GM12878 (cell line): ENCODE measurements around the gene ESPNL. TPM values are rescaled to one million over a fixed set of nuclear protein-coding genes. Genes with fewer than 3 reads are reported as not detected.

ENCODE experiments used
- ATAC-seq: fragments of 200-7000 bp; cut with Tn5 transposase; 3 replicates; pipeline ENCODE4 v1.9.1; 2020; ENCODE audit warnings: mild to moderate bottlenecking, moderate library complexity
- BruUV-seq: library from RNA; stranded (reverse); fragments of 400-500 nt; replicated peaks from 2 replicates; lab custom pipeline; 2021; lab: Mats Ljungman, UMichigan
- CTCF ChIA-PET: fragments of 300-600 bp; sonication (Branson Sonifier 250); formaldehyde crosslinking; extraction: SDS; loops from one replicate; lab custom pipeline; 2021; ENCODE audit warnings: inconsistent platforms; lab: Yijun Ruan, JAX
- POLR2A ChIA-PET: fragments of 350-600 bp; formaldehyde crosslinking; extraction: SDS; loops from one replicate; lab custom pipeline; 2021; ENCODE audit warnings: inconsistent platforms; lab: Charles Lee
- RAD21 ChIA-PET: fragments of 300-600 bp; sonication (Branson Sonifier 250); formaldehyde crosslinking; loops from one replicate; lab custom pipeline; 2023; ENCODE audit warnings: antibody characterized with exemption; ENCODE audit not compliant: unreplicated experiment; lab: Charles Lee
- SMC1A ChIA-PET: fragments of 300-600 bp; sonication (Branson Sonifier 250); formaldehyde crosslinking; loops from one replicate; lab custom pipeline; 2023; ENCODE audit not compliant: unreplicated experiment, uncharacterized antibody; lab: Charles Lee
- DNase-seq: peaks from one replicate; pipeline ENCODE4 v3.0.0-alpha.2; 2011; ENCODE audit warnings: low read depth, low spot score
- FAIRE-seq: peaks from 3 replicates; lab custom pipeline; 2011; peaks lifted over from hg19 to GRCh38; lab: Jason Lieb, UNC
- H2AFZ ChIP-seq: 2 replicates; pipeline ENCODE4 v1.6.0; 2011; ENCODE audit warnings: low read depth, low read length, control low read depth; ENCODE audit not compliant: control insufficient read depth
- H3K27ac ChIP-seq: 2 replicates; pipeline ENCODE4 v1.5.1; 2011; ENCODE audit warnings: control low read depth; ENCODE audit not compliant: control insufficient read depth, insufficient read depth
- H3K27me3 ChIP-seq, 2 experiments: replicated peaks in 1 of 2; 2 replicates each; pipeline versions ENCODE4 v1.6.0 to v1.6.1; 2011; ENCODE audit warnings: low read length in 1 of 2; ENCODE audit not compliant: control insufficient read depth in 2 of 2, insufficient read depth in 2 of 2
- H3K36me3 ChIP-seq, 2 experiments: 2 replicates each; pipeline ENCODE4 v1.5.1; 2011; ENCODE audit warnings: low read length in 1 of 2; ENCODE audit not compliant: control insufficient read depth in 2 of 2, insufficient read depth in 2 of 2
- H3K4me1 ChIP-seq: 2 replicates; pipeline ENCODE4 v1.6.1; 2011; ENCODE audit warnings: mild to moderate bottlenecking, low read length, moderate library complexity, mixed read lengths; ENCODE audit not compliant: control insufficient read depth, insufficient read depth
- H3K4me2 ChIP-seq: 2 replicates; pipeline ENCODE4 v1.6.0; 2011; ENCODE audit warnings: control low read depth; ENCODE audit not compliant: control insufficient read depth, insufficient read depth
- H3K4me3 ChIP-seq: fragments of 200-600 bp; sonication (generic); 2 replicates; pipeline ENCODE4 v1.5.1; 2016
- H3K79me2 ChIP-seq: 2 replicates; pipeline ENCODE4 v1.6.0; 2011; ENCODE audit warnings: low read length; ENCODE audit not compliant: control insufficient read depth, insufficient read depth
- H3K9ac ChIP-seq: 2 replicates; pipeline ENCODE4 v1.8.0; 2011; ENCODE audit warnings: low read length, control low read depth, mixed read lengths; ENCODE audit not compliant: control insufficient read depth, insufficient read depth
- H3K9me3 ChIP-seq: replicated peaks from 3 replicates; pipeline ENCODE4 v1.5.1; 2011; ENCODE audit warnings: mild to moderate bottlenecking, low read length; ENCODE audit not compliant: control insufficient read depth, insufficient read depth
- H4K20me1 ChIP-seq: 2 replicates; pipeline ENCODE4 v1.6.0; 2011; ENCODE audit not compliant: control insufficient read depth, insufficient read depth
- BMI1 ChIP-seq: fragments of 450-650 bp; IDR thresholded peaks from 2 replicates; pipeline ENCODE4 v1.6.1; 2016; ENCODE audit warnings: mild to moderate bottlenecking, moderate library complexity, borderline replicate concordance
- CBX3 ChIP-seq: fragments of 200-600 bp; sonication (generic); IDR thresholded peaks from 2 replicates; pipeline ENCODE4 v1.6.1; 2016; ENCODE audit warnings: low read depth, borderline replicate concordance
- CBX5 ChIP-seq: sonication (generic); IDR thresholded peaks from 2 replicates; pipeline ENCODE4 v1.6.1; 2016; ENCODE audit warnings: low read depth, moderate library complexity, mild to moderate bottlenecking, inconsistent platforms
- FOXK2 ChIP-seq: fragments of 450-650 bp; IDR thresholded peaks from 2 replicates; pipeline ENCODE4 v1.6.1; 2017; ENCODE audit warnings: mild to moderate bottlenecking, moderate library complexity
- JUNB ChIP-seq: IDR thresholded peaks from 2 replicates; pipeline ENCODE4 v1.6.1; 2016; ENCODE audit warnings: antibody characterized with exemption, mild to moderate bottlenecking
- MYB ChIP-seq: fragments of 150-350 bp; IDR thresholded peaks from 2 replicates; pipeline ENCODE4 v1.6.1; 2014; ENCODE audit warnings: mild to moderate bottlenecking, low read depth, low read length, borderline replicate concordance
- NFYA ChIP-seq: IDR thresholded peaks from 2 replicates; pipeline ENCODE4 v1.6.1; 2011; ENCODE audit warnings: low read depth, mild to moderate bottlenecking, low read length, improper control_type of control experiment, borderline replicate concordance
- NR2C1 ChIP-seq: fragments of 450-650 bp; IDR thresholded peaks from 2 replicates; pipeline ENCODE4 v1.6.1; 2017; ENCODE audit warnings: antibody characterized with exemption, mild to moderate bottlenecking, moderate library complexity
- REST ChIP-seq: IDR thresholded peaks from 2 replicates; pipeline ENCODE4 v1.6.1; 2012; ENCODE audit warnings: mild to moderate bottlenecking, low read depth, low read length
- WRNIP1 ChIP-seq: IDR thresholded peaks from 2 replicates; pipeline ENCODE4 v1.6.1; 2011; ENCODE audit warnings: low read depth, low read length, improper control_type of control experiment, borderline replicate concordance
- WGBS: methylation state at CpG from one replicate; pipeline ENCODE4 v1.1.6; 2016; ENCODE audit warnings: low lambda C conversion rate; ENCODE audit not compliant: insufficient replicate concordance, insufficient coverage; ENCODE audit errors: missing lambda C conversion rate; 5-methylcytosine and 5-hydroxymethylcytosine counted together
- in situ Hi-C: fragments of 300-500 bp; cut with MboI; formaldehyde crosslinking; loops from 9 replicates; pipeline ENCODE4 v1.14.3; 2018; ENCODE audit warnings: mixed read lengths
- intact Hi-C: fragments of 100-400 bp; cut with micrococcal nuclease; formaldehyde crosslinking; loops from one replicate; pipeline ENCODE4 v1.14.2; 2022; ENCODE audit not compliant: unreplicated experiment
- polyA plus RNA-seq, 11 experiments: library from polyadenylated mRNA; depleted of rRNA in 4 of 11; unstranded in 6 of 11; stranded (reverse) in 5 of 11; fragments of >200 nt; fragmentation: Nextera tagmentation in 4 of 11; fragmentation: Illumina TruSeq in 1 of 11; extraction: Ambion mirVana in 4 of 11; extraction: Trizol in 1 of 11; gene quantifications; 1 replicate in 1 of 11; 2 replicates in 10 of 11; pipeline versions ENCODE4 v1.2.1 to v1.2.3, GENCODE V29; 2011 to 2016; ENCODE audit warnings: inconsistent platforms in 2 of 11, missing spikeins in 2 of 11, low read depth in 1 of 11
- total RNA-seq, 4 experiments: library from RNA; depleted of rRNA in 3 of 4; stranded (reverse); fragments of >200 nt in 3 of 4; fragmentation: Illumina TruSeq in 1 of 4; extraction: Trizol in 1 of 4; gene quantifications; 2 replicates each; pipeline versions ENCODE4 v1.2.1 to v1.2.3, GENCODE V29; 2013 to 2021
- TF ChIP-seq, protein P1 (sequence below): fragments of 450-650 bp; IDR thresholded peaks from 2 replicates; pipeline ENCODE4 v1.6.1; 2017; ENCODE audit warnings: mild to moderate bottlenecking, moderate library complexity
- TF ChIP-seq, protein P2 (sequence below): fragments of 450-650 bp; IDR thresholded peaks from 2 replicates; pipeline ENCODE4 v1.6.1; 2018; ENCODE audit warnings: borderline replicate concordance, mild to moderate bottlenecking; ENCODE audit not compliant: partially characterized antibody

The ESPNL gene
- total and polyA plus RNA-seq, 10 of the 15 experiments (the other 5 are each of a cell fraction or from before 2014, with no cell fraction given): 0.05 to 0.94 (median 0.36) TPM; not detected in 3

- WGBS: 50% methylated on average over 2 of the region's 2 CpGs
- Histone ChIP-seq H3K9me3 (no peaks in the 10 kb centered on the region), H3K4me1 (no peaks in the 10 kb centered on the region), H3K4me3 (no peak overlapping the region), H4K20me1 (no peaks in the 10 kb centered on the region), H3K36me3 (no peaks in the 10 kb centered on the region), H3K4me2 (no peak overlapping the region), H3K9ac (no peak overlapping the region), H2AFZ (no peak overlapping the region), H3K27me3 (no peaks in the 10 kb centered on the region), H3K79me2 (no peaks in the 10 kb centered on the region), H3K27ac (no peak overlapping the region)
- no TSS peak for BruUV-seq
- intact Hi-C loops (no loop called here), in situ Hi-C loops (no loop called here)
- ATAC-seq (no peak), DNase-seq (no peak), FAIRE-seq (no peak)
- CTCF ChIA-PET: interaction anchor here (0.7 kb wide), 1 partner anchor 84 kb away, joined by 3 read pairs; no protein-coding TSS in a partner anchor
- POLR2A ChIA-PET: no interaction called here
- RAD21 ChIA-PET: no interaction called here
- SMC1A ChIA-PET: interaction anchor here (0.7 to 1.2 kb wide), 2 partner anchors 11 to 13 kb away, joined by 4 read pairs; no protein-coding TSS in a partner anchor
- no peak for TF ChIP-seq WRNIP1
- no peak for TF ChIP-seq NFYA
- TF ChIP-seq BMI1: no peak
- no peak for TF ChIP-seq JUNB
- no peak for TF ChIP-seq CBX3
- TF ChIP-seq REST: no peak
- TF ChIP-seq, protein P1, sequence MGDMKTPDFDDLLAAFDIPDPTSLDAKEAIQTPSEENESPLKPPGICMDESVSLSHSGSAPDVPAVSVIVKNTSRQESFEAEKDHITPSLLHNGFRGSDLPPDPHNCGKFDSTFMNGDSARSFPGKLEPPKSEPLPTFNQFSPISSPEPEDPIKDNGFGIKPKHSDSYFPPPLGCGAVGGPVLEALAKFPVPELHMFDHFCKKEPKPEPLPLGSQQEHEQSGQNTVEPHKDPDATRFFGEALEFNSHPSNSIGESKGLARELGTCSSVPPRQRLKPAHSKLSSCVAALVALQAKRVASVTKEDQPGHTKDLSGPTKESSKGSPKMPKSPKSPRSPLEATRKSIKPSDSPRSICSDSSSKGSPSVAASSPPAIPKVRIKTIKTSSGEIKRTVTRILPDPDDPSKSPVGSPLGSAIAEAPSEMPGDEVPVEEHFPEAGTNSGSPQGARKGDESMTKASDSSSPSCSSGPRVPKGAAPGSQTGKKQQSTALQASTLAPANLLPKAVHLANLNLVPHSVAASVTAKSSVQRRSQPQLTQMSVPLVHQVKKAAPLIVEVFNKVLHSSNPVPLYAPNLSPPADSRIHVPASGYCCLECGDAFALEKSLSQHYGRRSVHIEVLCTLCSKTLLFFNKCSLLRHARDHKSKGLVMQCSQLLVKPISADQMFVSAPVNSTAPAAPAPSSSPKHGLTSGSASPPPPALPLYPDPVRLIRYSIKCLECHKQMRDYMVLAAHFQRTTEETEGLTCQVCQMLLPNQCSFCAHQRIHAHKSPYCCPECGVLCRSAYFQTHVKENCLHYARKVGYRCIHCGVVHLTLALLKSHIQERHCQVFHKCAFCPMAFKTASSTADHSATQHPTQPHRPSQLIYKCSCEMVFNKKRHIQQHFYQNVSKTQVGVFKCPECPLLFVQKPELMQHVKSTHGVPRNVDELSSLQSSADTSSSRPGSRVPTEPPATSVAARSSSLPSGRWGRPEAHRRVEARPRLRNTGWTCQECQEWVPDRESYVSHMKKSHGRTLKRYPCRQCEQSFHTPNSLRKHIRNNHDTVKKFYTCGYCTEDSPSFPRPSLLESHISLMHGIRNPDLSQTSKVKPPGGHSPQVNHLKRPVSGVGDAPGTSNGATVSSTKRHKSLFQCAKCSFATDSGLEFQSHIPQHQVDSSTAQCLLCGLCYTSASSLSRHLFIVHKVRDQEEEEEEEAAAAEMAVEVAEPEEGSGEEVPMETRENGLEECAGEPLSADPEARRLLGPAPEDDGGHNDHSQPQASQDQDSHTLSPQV: no peak
- no peak for TF ChIP-seq MYB
- no peak for TF ChIP-seq NR2C1
- no peak for TF ChIP-seq CBX5
- TF ChIP-seq FOXK2: no peak
- TF ChIP-seq, protein P2, sequence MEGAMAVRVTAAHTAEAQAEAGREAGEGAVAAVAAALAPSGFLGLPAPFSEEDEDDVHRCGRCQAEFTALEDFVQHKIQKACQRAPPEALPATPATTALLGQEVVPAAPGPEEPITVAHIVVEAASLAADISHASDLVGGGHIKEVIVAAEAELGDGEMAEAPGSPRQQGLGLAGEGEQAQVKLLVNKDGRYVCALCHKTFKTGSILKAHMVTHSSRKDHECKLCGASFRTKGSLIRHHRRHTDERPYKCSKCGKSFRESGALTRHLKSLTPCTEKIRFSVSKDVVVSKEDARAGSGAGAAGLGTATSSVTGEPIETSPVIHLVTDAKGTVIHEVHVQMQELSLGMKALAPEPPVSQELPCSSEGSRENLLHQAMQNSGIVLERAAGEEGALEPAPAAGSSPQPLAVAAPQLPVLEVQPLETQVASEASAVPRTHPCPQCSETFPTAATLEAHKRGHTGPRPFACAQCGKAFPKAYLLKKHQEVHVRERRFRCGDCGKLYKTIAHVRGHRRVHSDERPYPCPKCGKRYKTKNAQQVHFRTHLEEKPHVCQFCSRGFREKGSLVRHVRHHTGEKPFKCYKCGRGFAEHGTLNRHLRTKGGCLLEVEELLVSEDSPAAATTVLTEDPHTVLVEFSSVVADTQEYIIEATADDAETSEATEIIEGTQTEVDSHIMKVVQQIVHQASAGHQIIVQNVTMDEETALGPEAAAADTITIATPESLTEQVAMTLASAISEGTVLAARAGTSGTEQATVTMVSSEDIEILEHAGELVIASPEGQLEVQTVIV: no peak
Observed at GRCh38 chr2:238053191-238053776, 46.9 kb upstream of the ESPNL start.
